ENCODE results near the gene TCEAL1. TPM values are rescaled to one million over a fixed set of nuclear protein-coding genes. Genes with fewer than 3 reads are reported as not detected.

The TCEAL1 gene
- polyA plus RNA-seq, 1 donor (not counting 4 experiments of a cell fraction or from before 2014, with no cell fraction given) = 21.5 TPM

- Histone ChIP-seq H3K4me2 (ENCODE audit: control insufficient read depth, extremely low read depth, insufficient read depth, low read depth, low read length) (no peak overlapping the region), H3K9ac (ENCODE audit: control insufficient read depth, extremely low read depth, insufficient read depth, low read length) (no peak overlapping the region), H2AFZ (ENCODE audit: control insufficient read depth, low read length) (no peak overlapping the region), H3K9me1 (ENCODE audit: control insufficient read depth, extremely low read depth, insufficient read depth, low read length) (no peaks in the 10 kb centered on the region), H3K4me3 (ENCODE audit: control insufficient read depth in 2 of 3, extremely low read depth in 1 of 3, insufficient read depth in 2 of 3, low read depth in 1 of 3, low read length in 3 of 3) (no peak overlapping the region), H3K27ac (ENCODE audit: control insufficient read depth, insufficient read depth, low read length) (no peak overlapping the region), H3K79me2 (ENCODE audit: control insufficient read depth, insufficient read depth, low read length) (no peaks in the 10 kb centered on the region), H3K27me3 (ENCODE audit: control insufficient read depth, extremely low read depth, insufficient read depth, low read length) (peaks cover 5% of the 10 kb centered on the region), H4K20me1 (ENCODE audit: control insufficient read depth, extremely low read depth, insufficient read depth, low read length) (no peaks in the 10 kb centered on the region), H3K4me1 (ENCODE audit: control insufficient read depth, extremely low read depth, insufficient read depth, low read length) (no peaks in the 10 kb centered on the region), H3K9me3 (ENCODE audit: control insufficient read depth, low read depth, low read length) (no peaks in the 10 kb centered on the region), H3K36me3 (ENCODE audit: control insufficient read depth in 2 of 2, extremely low read depth in 1 of 2, insufficient read depth in 2 of 2, low read length in 2 of 2) (no peaks in the 10 kb centered on the region)
- dilution Hi-C loops (cut with MboI; ENCODE audit: extremely low pct_ligation_motif_present, low sequenced_read_pairs) = no loop called here
- DNase-seq (ENCODE audit: low read depth, low spot score) (no peak), FAIRE-seq (no peak)
- TF ChIP-seq CTCF (optimal IDR thresholded peaks at IDR 0.05 in 1 of 3, IDR thresholded peaks at IDR 0.05 in 1 of 3, conservative IDR thresholded peaks at IDR 0.05 in 1 of 3; ENCODE audit: extremely low read depth in 1 of 3, insufficient read depth in 2 of 3, low read length in 3 of 3) (no peak), EZH2 (IDR thresholded peaks at IDR 0.05; ENCODE audit: low read length) (no peak)
Measured at GRCh38 chrX:103669745-103670144, 41.0 kb downstream of the TCEAL1 start.

DNA sequence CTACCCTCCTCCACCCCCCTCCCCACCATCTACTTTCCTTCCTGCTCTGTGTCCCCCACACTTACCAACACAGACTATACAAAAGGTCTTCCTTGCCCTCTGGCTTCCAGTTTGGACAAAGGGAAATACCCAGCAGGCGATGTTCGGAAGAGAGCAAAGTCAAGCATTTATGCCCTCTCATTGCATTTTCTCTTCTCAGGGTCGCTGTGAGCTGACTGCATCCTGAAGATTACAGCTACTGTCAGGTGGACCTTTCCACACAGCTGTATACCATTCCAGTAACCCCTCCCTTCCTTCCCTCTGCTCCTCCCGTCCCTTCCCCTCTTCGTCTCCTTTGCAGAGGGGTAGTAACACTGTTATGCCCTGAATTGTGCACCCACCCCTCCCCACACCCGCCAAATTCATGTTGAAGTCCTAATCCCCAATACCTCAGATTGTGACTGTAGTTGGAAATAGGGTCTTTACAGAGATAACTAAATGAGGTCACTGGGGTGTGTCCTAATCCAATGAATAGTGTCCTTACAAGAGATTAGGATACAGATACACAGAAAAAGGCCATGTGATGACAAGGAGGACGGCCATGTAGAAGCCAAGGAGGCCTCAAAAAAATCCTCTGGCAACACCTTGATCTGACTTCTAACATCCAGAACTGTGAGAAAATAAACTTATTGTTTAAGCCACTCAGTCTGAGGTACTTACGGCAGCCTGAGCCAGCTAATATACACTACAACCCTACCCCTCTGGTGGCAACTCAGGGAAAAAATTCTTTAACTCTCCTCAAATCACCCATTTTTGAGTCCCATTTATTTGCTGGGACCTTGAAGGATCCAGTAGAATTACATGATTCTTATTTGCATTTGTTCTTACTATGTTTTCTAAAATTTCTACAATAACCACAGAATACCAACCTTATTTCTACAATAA lies 46.0 kb downstream of the TCEAL1 start:
- no peak overlapping the region for H2AFZ ChIP-seq (ENCODE audit: control insufficient read depth, low read length)
- no peak overlapping the region for H3K4me2 ChIP-seq (ENCODE audit: control insufficient read depth, extremely low read depth, insufficient read depth, low read depth, low read length)
- no peak overlapping the region for H3K4me3 ChIP-seq (ENCODE audit: control insufficient read depth in 2 of 3, extremely low read depth in 1 of 3, insufficient read depth in 2 of 3, low read depth in 1 of 3, low read length in 3 of 3)
- H3K9me1 ChIP-seq (ENCODE audit: control insufficient read depth, extremely low read depth, insufficient read depth, low read length) = no peaks in the 10 kb centered on the region
- H3K36me3 ChIP-seq (ENCODE audit: control insufficient read depth in 2 of 2, extremely low read depth in 1 of 2, insufficient read depth in 2 of 2, low read length in 2 of 2) = peaks cover 0 to 7% of the 10 kb centered on the region in 2 experiments
- FAIRE-seq (no peak), DNase-seq (ENCODE audit: low read depth, low spot score) (no peak)
- TF ChIP-seq CTCF (optimal IDR thresholded peaks at IDR 0.05 in 1 of 3, IDR thresholded peaks at IDR 0.05 in 1 of 3, conservative IDR thresholded peaks at IDR 0.05 in 1 of 3; ENCODE audit: extremely low read depth in 1 of 3, insufficient read depth in 2 of 3, low read length in 3 of 3) = no peak
- TF ChIP-seq EZH2 (IDR thresholded peaks at IDR 0.05; ENCODE audit: low read length) = no peak
- H3K79me2 ChIP-seq (ENCODE audit: control insufficient read depth, insufficient read depth, low read length) = no peaks in the 10 kb centered on the region
- H3K4me1 ChIP-seq (ENCODE audit: control insufficient read depth, extremely low read depth, insufficient read depth, low read length) = no peaks in the 10 kb centered on the region
- dilution Hi-C loops (cut with MboI; ENCODE audit: extremely low pct_ligation_motif_present, low sequenced_read_pairs) = no loop called here
- H3K27ac ChIP-seq (ENCODE audit: control insufficient read depth, insufficient read depth, low read length) = no peak overlapping the region
- H4K20me1 ChIP-seq (ENCODE audit: control insufficient read depth, extremely low read depth, insufficient read depth, low read length) = no peaks in the 10 kb centered on the region
- no peaks in the 10 kb centered on the region for H3K27me3 ChIP-seq (ENCODE audit: control insufficient read depth, extremely low read depth, insufficient read depth, low read length)
- H3K9ac ChIP-seq (ENCODE audit: control insufficient read depth, extremely low read depth, insufficient read depth, low read length) = no peak overlapping the region
- H3K9me3 ChIP-seq (ENCODE audit: control insufficient read depth, low read depth, low read length) = no peaks in the 10 kb centered on the region

Measured in keratinocyte (primary cell).